Epidermal melanocyte (primary cell): Measurements from ENCODE around the gene CCL23.
"Not testable (repeated sequence)": the region's sequence is repeated elsewhere in the genome, so short reads cannot be mapped to it uniquely, and the experiment has no call there.

Experiments
- DNase-seq: peaks from one replicate; pipeline ENCODE4 v3.0.0; 2011; ENCODE audit warnings: low spot score; ENCODE audit not compliant: insufficient read length

CCL23 gene

GRCh38 chr17:36004594-36005108 is 13.1 kb downstream of the CCL23 start:
- no peak for DNase-seq

DNA sequence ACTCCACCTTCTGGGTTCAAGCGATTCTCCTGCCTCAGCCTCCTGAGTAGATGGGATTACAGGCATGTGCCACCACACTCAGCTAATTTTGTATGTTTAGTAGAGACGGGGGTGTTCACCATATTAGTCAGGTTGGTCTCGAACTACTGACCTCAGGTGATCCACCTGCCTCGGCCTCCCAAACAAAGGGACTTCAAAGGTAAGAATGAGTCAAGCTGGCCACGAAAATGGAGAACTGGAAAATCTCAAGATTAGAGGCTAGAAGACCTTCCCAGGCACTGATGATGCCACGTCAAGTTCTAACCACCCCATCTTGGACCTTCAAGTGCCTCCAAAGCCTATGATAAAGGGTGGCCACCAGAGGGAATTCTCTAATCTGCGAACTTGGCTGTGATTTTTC is 15.1 kb downstream of the CCL23 start:
- DNase-seq, result no peak

DNA sequence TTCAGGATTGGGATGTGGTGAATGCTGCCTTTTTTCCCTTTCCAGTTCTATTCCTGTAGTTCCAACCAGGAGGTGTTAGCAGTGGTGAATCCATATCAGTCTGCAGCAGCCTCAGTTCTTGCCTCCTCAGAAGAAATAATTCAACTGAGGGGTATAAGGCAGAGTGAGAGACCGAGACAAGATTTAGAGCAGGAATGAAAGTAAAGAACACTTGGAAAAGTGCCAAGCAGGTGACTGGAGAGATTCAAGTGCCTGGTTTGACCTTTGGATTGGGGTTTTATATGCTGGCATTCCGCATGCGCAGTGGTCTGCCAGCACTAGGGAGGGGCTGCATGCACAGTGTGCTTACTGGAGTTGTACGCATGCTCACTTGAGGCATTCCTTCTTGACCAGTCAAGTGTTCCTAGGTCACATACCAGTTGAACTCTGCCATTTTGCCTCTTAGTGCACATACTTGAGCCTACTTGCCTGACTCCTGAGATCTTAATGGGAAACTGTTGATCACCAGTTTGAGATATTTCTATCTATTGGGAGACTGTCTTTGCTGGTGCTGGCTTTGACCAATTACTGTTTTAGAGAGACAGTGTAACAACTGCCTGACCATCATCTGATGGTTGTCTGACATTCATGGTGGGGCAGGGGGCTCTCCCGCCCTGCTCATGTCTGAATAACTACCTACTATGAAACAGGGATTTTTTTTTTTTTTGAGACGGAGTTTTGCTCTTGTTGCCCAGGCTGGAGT is 15.7 kb downstream of the CCL23 start:
- no peak for DNase-seq

DNA sequence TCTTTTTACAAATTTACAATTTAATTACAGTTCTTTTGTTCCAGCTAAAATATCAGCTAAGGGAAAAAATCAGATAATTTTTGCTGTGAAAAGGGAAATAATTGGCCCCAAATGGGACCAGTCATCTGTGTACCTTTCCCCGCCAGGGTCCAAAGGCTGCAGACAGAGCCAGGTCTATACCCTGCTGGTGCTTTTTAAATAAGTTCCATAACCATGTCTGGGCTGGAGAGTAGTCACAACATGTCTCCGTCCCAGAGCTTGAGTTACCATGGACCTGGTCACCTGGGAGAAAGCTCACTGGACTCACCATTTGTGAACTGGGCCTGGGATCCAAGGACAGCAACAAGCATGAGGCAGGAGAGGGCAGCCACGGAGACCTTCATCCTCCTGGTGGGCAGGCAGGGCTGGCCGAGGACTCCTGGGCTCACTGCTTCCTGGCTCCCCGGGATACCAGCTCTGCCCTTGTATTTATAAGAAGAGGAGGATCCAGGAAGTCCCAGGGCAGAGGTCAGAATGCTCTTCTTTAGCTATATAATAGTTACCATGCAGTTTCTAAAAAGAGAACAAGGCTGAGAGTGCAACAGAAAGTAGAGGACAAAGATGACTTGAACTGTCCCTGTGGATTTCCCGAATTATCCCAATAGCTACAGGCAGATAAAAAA is 16.5 kb downstream of the CCL23 start, which contains the start of gene CCL15:
Gene CCL15 (minus strand): TSS at position 444 of the 662 bp plus-strand sequence. CDS start 61 bp downstream, at position 383.
- no peak for DNase-seq

- DNase-seq, result no peak
Measured at GRCh38 chr17:36000732-36001109, 17.1 kb downstream of the CCL23 start.

GRCh38 chr17:35998756-35999155 is 19.0 kb downstream of the CCL23 start:
- DNase-seq, result no peak

DNA sequence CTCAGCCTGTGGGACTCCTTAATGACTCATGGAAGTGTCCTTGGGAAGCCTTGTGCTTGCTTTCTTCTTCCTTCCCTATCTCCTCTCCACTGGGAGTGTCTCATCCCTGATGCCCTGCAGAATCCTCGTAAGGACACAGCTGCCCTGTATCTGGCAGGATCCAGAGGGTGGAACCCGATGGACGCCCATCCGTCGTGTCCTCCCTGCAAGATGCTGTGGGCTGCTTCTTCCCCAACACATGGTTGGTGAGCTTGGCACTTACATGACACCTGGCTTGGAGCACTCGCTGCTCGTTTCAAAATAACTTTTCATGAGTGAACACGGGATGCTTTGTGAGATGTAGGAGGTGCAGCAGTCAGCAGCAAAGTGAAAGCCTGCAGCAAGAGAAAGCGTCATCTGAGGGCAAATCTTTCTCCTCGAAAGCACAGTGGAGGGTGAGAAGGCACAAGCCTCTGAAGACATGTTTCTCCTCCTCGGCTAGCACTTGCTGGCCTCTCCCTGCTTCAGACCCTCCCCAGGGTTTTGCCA is 19.7 kb downstream of the CCL23 start:
- DNase-seq, result no peak

- not testable (repeated sequence) for DNase-seq
Measured at GRCh38 chr17:35995346-35995745, 22.4 kb downstream of the CCL23 start.

DNA sequence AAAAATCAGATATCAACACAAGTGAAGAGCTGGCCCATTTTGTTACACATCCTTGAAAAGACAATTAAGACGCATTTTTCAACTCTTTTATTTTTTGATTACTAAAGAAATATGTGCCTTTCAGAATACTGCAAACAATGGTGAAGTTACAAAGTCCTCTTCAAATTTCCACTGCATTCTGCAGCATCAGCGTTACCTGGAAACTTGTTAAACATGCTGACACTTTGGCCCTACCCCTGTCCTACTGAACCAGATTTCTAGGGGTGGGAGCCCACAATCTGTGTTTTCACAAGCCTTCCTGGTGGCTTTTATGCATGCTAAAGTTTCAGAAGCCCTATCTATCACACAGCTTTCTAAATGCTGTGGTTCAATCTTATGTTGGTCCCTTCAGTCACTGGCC is 26.7 kb downstream of the CCL23 start:
- DNase-seq, result no peak

DNA sequence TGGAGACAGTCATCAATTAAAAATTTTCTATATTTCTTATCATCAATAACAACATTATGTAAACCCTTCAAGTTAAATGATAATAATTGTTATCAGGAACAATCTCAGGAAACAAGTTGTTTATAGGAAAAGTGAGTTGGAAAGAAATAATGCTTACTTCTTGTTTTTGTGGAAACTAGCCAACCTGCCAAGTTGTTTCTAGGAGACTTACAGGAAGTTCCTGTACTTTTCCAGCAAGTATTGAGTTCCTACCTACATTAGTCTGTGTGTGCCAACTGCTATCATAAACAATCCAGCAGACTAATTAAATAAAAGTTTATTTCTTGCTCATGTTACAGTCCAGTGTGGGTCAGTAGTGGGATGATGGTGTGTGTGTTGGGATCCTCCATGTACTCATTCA is 29.6 kb downstream of the CCL23 start:
- no peak for DNase-seq

DNA sequence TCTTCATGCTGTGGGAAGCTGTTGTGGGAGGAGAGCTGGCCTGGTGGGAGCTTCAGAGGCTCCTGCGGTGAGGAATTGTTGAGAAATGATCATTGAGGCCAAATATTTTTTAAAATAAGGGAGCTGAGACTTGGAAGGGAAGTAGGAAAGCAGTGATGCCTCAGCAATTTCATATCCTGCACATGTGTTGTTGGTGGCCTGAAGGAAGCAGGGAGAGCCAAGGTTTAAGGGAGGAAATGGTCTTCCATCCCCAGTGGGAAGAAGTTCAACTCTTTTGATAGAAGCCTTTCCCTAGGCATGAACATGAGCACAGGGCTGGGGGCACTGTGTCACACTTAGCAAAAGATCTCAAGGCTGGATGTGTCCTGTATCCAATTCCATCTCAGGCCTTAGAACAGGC is 31.1 kb downstream of the CCL23 start, which contains the start of gene CCL14:
Gene CCL14 (minus strand): TSS at position 87 of the 400 bp plus-strand sequence. CDS start 80 bp downstream, at position 7.
- no peak for DNase-seq

DNA sequence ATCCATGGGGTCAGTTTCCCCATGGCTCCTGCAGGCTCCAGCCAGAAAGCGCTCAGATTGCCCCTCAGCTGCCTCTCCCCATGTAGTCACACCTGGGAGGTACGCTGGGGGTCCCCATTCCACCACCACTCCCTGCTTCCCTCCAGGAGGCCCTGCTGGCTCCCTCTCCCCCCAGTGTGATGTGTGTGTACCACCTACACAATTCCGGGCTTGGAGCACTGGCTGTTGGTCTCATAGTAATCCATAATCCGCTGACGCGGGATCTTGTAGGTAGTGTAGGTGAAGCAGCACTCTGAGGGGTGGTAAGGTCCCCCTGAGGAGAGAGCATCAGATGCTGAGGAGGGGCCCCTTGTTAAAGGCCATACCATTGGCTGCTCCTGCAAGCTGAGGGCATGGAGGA is 33.6 kb downstream of the CCL23 start:
- no peak for DNase-seq

DNA sequence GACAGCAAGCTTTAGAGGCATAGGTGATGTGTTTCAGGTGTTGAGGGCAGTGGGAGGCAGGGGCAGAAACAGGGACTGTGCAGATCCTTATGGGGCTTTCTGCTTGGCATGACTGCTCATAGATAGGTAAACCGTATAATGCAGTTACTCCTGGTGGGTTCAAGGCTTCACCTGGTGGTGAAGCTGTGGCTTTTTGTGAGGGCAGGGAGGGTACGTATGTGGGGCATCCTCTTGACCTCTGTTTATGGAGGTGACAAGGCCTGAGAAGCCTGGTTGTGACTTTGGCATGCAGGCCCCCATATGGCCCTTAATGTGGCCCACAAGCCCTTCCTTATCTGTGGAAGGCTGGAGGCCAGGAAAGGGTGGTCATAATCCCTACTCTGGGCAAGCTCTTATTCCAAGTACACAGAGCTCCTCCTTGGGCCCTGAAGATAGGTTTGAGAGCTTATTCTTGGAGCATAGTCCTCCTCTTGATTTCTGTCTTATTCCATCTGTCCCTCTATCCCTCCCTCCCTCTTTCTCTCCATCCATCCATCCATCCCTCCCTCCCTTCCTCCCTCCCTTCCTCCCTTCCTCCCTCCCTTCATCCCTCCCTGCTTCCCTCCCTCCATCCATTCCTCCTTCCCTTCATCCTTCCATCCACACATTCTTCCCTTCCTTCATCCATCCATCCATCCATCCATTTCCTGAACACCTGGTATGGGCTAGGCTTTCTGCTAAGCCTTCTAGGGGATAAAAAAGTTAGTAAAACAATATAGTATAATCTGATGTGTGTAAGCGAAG is 35.2 kb downstream of the CCL23 start:
- no peak for DNase-seq

DNA sequence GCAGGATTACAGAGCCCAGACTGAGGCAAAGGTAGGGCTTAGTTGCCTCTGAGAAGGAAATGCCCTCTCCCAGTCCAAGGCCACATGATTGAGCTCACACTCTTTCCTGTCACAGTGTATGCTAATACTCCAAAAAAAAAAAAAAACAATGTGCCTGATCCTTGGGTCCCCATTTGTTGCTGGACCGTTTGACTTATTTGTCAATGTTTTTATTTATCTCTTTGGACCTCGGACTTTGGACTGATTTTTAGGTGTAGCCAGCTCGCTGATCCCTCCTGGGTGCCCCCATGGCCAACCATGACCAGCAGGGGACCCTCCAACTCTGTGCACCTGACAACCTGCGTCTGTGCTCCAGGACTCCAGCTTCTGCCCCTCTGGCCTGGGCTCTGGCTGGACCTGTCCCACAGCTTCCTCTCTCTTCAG is 35.9 kb downstream of the CCL23 start:
- DNase-seq, result no peak

- no peak for DNase-seq
Measured at GRCh38 chr17:35981246-35981645, 36.5 kb downstream of the CCL23 start, which contains the start of gene CCL16. Gene CCL16, minus strand, starts transcription at chr17:35981497. Its CDS starts 77 bp downstream, at chr17:35981420.

DNA sequence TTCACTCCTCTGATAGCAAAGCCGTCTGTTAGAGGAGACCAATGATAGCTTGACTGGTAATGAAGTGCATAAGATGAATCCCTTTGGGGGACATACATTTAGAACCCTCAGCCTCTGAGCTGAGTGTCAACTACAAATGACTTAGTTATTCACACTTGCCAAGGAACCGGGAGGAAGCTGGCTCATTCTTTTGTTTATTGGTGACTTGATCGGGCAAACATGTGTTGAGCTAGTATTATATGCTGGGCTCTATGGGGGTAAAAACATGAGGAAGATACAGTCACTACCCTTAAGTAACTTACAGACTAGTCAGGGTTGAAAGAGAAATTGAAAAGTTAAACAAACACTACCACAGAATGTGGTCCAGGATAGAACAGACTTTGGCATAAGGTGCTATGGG is 39.4 kb downstream of the CCL23 start:
- DNase-seq, result no peak

DNA sequence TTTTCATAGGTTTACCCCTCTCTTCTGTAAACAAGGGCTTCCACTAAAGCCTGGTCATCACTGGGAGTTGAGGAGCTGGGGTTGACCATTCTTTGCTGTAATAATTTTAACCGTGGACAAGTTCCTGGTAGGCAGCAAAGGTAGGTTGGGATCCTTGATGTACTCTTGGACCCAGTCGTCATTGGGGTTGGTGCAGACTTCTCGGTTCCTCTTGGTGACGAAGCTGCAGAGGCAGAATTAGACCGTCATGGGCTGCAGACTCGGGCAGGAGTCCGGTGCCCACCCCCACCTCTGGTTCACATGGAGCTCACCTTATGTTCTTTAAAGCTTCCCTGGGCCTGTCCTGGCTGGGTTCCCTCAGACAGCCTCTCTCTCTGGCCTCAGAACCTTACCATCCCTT is 40.3 kb downstream of the CCL23 start:
- no peak for DNase-seq

DNA sequence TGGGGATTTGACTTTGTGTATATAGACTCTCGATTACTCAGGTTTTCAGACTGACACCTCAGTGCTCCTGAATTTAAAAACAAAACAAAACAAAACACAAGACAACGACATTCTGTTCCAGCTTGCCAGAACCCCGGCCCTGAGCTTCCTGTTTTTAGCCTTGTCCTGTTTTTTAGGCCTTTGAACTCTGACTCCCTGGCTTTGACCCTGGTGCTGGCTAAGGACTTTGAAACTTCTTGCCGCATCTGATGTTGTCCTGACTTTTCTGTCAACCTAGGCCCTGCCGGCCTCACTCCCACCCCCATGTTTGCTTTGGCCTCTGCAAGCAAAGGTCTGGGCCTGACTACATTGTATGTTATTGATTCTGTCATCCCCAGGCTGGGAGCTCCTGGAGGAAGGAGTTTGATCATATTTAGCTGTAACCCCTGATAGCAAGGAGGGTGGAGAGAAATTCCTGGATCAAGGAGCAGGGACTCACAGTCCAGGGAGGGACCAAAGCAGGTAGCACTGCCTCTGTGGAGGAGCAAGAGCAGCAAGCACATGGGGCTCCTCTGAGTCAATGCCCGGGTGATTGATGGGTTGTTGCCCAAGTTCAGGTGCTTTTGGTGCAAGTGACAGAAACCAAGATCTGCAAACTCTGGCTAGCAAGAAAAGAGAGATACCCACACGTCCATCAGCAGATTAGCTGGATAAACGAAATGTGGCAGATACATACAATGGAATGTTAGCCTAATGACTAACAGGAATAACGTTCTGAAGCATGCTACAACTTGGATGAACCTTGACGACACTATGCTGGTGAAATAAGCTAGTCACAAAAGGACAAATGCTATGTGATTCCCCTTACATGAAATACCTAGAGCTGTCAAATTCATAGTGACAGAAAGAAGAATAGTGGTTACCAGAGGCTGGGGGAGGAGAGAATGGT is 44.2 kb downstream of the CCL23 start:
- DNase-seq, result no peak

DNA sequence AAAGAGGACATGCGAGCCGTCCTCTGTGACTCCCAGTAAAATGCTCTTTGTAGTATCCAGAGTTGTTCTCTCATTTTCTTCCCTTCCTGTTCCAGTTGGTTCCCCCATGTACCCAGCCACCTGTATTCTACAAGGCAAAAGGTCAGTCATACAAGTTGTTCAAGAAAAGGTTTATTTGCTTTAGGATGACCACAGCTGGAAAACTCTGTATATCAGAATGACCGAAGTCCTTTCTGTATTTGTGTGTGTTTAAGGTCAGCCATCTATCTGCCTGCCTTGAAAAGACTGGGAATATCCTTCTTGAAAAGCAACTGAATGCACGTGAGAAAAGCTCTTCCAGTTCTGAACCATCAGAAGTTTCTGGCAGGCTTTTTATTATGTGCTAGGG is 44.8 kb downstream of the CCL23 start:
- no peak for DNase-seq

- no peak for DNase-seq
Measured at GRCh38 chr17:35972535-35972934, 45.2 kb downstream of the CCL23 start.
